IMR-90 (cell line): ENCODE results near the gene WDR13.

ENCODE experiments used
- NFE2L2 ChIP-seq: fragments of 150-350 bp; IDR thresholded peaks from 2 replicates; pipeline ENCODE4 v1.6.1; 2016; ENCODE audit warnings: low read depth, mild to moderate bottlenecking, low read length
- POLR2A ChIP-seq: IDR thresholded peaks from 2 replicates; pipeline ENCODE4 v1.6.1; 2012; ENCODE audit warnings: mild to moderate bottlenecking, low read depth, low read length
- RAD21 ChIP-seq: IDR thresholded peaks from 2 replicates; pipeline ENCODE4 v1.6.1; 2012; ENCODE audit warnings: low read length, improper control_type of control experiment
- RCOR1 ChIP-seq: IDR thresholded peaks from 2 replicates; pipeline ENCODE4 v1.6.1; 2012; ENCODE audit warnings: mild to moderate bottlenecking, low read length, improper control_type of control experiment; ENCODE audit not compliant: insufficient replicate concordance
- SMC3 ChIP-seq: fragments of 150-350 bp; IDR thresholded peaks from 2 replicates; pipeline ENCODE4 v1.6.1; 2016; ENCODE audit warnings: low read depth, mild to moderate bottlenecking, antibody characterized with exemption, low read length, moderate library complexity
- TF ChIP-seq, protein P1 (sequence below): conservative IDR thresholded peaks from 2 replicates; pipeline ENCODE4 v1.5.1; 2012; ENCODE audit warnings: mild to moderate bottlenecking, low read depth, low read length, improper control_type of control experiment
- TF ChIP-seq, protein P2 (sequence below): fragments of 150-350 bp; IDR thresholded peaks from 2 replicates; pipeline ENCODE4 v1.6.1; 2017; ENCODE audit warnings: mild to moderate bottlenecking, antibody characterized with exemption, low read length, low read depth

DNA sequence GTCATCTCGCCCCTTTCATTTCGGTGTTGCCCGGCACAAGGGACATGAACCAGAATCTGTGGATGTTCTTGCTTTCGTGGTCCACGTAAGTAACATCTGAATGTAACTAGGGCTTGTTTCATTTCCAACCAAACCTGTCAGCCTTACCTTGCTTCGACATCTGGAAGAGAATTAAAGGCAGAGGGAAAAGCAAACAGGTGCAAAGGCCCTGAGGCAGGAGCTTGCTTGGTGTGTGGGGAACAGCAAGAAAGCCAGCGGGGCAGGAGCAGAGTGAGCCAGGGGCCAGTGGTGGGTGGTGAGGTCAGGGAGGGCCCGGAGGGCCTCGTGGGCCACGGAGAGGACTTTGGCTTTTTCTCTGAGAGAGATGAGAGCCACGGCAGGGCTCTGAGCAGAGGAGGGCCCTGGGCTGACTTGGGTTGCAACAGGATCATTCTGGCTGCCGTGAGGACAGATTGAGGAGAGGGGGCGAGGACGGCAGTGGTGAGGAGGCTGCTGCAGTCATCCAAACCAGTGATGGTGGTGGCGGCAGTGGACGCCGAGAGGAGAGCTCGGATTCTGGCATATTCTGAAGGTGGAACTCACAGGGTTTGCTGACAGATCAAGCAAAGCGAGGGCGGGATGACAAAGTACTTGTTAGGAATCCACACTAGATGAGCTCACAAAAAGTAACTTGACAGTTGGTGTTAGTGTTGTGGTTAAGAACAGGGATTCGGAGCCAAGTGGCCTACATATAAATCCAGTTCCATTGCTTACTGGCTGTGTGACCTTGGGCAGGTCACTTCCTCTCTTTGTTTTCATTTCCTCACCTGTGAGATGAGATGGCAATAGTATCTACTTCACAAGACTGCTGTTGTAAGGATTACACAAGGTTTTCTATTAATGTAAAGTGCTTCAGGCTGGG, 6.8 kb upstream of the WDR13 start:
- TF ChIP-seq POLR2A (no peak), NFE2L2 (no peak), RAD21 (no peak), RCOR1 (no peak), SMC3 (no peak)
- TF ChIP-seq, protein P1, sequence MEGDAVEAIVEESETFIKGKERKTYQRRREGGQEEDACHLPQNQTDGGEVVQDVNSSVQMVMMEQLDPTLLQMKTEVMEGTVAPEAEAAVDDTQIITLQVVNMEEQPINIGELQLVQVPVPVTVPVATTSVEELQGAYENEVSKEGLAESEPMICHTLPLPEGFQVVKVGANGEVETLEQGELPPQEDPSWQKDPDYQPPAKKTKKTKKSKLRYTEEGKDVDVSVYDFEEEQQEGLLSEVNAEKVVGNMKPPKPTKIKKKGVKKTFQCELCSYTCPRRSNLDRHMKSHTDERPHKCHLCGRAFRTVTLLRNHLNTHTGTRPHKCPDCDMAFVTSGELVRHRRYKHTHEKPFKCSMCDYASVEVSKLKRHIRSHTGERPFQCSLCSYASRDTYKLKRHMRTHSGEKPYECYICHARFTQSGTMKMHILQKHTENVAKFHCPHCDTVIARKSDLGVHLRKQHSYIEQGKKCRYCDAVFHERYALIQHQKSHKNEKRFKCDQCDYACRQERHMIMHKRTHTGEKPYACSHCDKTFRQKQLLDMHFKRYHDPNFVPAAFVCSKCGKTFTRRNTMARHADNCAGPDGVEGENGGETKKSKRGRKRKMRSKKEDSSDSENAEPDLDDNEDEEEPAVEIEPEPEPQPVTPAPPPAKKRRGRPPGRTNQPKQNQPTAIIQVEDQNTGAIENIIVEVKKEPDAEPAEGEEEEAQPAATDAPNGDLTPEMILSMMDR, result no peak
- TF ChIP-seq, protein P2, sequence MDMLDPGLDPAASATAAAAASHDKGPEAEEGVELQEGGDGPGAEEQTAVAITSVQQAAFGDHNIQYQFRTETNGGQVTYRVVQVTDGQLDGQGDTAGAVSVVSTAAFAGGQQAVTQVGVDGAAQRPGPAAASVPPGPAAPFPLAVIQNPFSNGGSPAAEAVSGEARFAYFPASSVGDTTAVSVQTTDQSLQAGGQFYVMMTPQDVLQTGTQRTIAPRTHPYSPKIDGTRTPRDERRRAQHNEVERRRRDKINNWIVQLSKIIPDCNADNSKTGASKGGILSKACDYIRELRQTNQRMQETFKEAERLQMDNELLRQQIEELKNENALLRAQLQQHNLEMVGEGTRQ, result no peak
